Fibroblast of the aortic adventitia (primary cell): ENCODE results near the gene GLI3. TPM values are rescaled to one million over a fixed set of nuclear protein-coding genes. Genes with fewer than 3 reads are reported as not detected.
A peak's percentile ranks its signal among the peaks of the same experiment; 100 is the strongest.

Experiments
- DNase-seq: peaks from one replicate; pipeline ENCODE4 v3.0.0-alpha.2; 2010; ENCODE audit warnings: low read depth
- H3K4me3 ChIP-seq: 2 replicates; pipeline ENCODE4 v1.5.1; 2011; ENCODE audit warnings: low read depth, mild to moderate bottlenecking, control low read depth, low read length, moderate library complexity
- total RNA-seq: library from RNA; depleted of rRNA; stranded (reverse); fragments of >200 nt; gene quantifications from 2 replicates; pipeline ENCODE4 v1.2.3, GENCODE V29; 2012; ENCODE audit warnings: low replicate concordance
- TF ChIP-seq, protein P1 (sequence below): IDR thresholded peaks from 2 replicates; pipeline ENCODE4 v1.5.1; 2011; ENCODE audit warnings: mild to moderate bottlenecking, low read length, control low read depth, inconsistent platforms; ENCODE audit not compliant: insufficient read depth

The GLI3 gene
- total RNA-seq, 1 donor, result 7.0 TPM

DNA sequence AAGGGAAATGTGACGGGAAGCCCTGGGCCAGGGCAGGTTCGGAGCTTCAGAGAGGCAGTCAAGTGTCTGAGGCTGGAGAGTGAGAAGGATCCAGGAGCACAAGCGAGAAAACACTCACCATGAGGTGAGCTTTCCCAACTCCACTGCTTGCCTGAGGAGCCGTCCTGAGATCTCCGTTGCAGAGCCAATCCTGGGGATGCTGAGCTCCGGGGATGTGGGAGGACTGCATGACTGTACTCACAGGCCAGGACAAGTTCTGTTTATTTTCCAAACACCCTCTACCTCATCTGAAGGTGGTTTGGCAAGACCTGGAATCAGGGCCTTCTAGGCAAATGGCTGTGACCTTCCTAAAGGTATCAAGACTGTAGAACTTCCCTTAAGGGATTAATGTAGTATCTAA, 38.7 kb downstream of the GLI3 start:
- TF ChIP-seq, protein P1, sequence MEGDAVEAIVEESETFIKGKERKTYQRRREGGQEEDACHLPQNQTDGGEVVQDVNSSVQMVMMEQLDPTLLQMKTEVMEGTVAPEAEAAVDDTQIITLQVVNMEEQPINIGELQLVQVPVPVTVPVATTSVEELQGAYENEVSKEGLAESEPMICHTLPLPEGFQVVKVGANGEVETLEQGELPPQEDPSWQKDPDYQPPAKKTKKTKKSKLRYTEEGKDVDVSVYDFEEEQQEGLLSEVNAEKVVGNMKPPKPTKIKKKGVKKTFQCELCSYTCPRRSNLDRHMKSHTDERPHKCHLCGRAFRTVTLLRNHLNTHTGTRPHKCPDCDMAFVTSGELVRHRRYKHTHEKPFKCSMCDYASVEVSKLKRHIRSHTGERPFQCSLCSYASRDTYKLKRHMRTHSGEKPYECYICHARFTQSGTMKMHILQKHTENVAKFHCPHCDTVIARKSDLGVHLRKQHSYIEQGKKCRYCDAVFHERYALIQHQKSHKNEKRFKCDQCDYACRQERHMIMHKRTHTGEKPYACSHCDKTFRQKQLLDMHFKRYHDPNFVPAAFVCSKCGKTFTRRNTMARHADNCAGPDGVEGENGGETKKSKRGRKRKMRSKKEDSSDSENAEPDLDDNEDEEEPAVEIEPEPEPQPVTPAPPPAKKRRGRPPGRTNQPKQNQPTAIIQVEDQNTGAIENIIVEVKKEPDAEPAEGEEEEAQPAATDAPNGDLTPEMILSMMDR, result no peak
- H3K4me3 ChIP-seq, result no peak overlapping the region
- no peak for DNase-seq

GRCh38 chr7:42197451-42197850, 39.6 kb downstream of the GLI3 start:
- no peak overlapping the region for H3K4me3 ChIP-seq
- TF ChIP-seq, protein P1, result no peak
- DNase-seq, result no peak

- peak; percentile 44 for DNase-seq
- H3K4me3 ChIP-seq, result no peak overlapping the region
- TF ChIP-seq, protein P1, result no peak
These were observed 42.8 kb downstream of the GLI3 start for GRCh38 chr7:42194238-42194637.

GRCh38 chr7:42193471-42194129, 43.4 kb downstream of the GLI3 start:
- DNase-seq, result no peak
- no peak overlapping the region for H3K4me3 ChIP-seq
- TF ChIP-seq, protein P1, result no peak

DNA sequence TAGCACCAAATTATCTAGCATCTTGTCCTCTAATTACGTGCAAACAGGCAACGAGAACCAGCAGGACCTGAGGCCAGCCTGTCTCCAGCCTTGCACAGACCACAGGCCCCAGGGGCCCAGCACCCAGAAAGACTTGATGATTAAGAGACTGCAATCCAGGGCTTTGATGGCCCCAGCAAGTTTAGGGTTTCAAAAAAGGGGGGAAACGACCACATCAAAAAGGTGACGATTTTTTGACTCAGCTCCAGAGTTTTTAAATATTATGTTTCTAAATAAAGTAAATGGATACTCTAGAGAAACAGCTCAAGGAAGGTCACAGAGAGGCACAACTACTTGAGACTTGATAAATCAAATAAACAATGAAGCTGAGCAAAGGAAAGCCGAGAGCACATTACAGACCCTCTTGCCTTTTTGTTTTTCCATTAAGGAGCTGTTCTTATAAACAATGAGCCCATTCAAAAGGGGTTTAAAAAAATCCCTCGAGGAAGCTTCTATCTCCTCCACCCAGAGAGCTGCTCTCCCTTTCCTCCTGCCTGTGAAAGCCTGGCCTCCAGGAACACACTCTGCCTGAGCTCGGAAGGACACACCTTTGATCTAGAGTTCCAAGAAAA, 44.1 kb downstream of the GLI3 start:
- DNase-seq, result no peak
- TF ChIP-seq, protein P1, result no peak
- H3K4me3 ChIP-seq, result no peak overlapping the region

DNA sequence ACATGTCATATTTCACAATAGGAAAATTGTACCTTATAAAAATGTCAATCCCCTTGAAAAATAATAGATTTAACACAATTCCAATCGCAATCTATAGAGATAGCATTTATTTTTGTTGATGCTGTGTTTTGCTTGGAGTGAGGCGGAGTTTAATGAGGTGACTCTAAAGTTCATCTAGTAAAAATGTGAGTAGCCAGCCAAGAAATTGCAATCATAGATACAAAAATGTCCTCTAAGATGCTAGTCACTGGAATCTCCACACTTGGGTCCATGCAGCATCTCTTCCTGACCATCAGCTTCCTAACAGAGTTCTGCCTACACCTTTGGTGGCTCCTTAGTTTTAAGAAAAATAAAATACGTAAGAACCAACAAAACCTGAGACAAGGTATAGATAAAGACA, 44.9 kb downstream of the GLI3 start:
- H3K4me3 ChIP-seq, result no peak overlapping the region
- peak; percentile 30 for DNase-seq
- TF ChIP-seq, protein P1, result no peak
